GM18526 (cell line): ENCODE measurements around the gene OR5AC2.

Source experiments
- POLR2A ChIP-seq: IDR thresholded peaks from 3 replicates; pipeline ENCODE4 v1.6.1; 2011; ENCODE audit not compliant: insufficient read length; ENCODE audit errors: extremely low read depth

The OR5AC2 gene

GRCh38 chr3:98109807-98110549 lies 23.0 kb downstream of the OR5AC2 start:
- TF ChIP-seq POLR2A: no peak

DNA sequence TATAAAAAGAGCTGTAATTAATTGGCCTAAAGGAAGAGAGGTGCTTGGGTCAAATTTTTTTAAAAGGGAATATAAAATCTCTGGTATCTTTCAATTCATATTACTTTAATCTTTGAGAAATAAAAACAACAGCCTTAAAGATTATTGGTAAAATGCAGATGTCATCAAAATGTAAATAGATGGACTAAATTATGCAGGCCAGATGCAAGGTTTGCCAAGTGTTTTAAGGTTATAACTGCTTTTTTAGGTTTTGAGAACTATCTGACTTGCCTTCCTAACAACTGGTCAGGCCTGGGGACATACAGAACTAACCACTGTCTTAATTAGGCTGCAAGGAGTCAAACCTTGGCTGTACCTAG lies 23.6 kb downstream of the OR5AC2 start:
- TF ChIP-seq POLR2A: no peak

GRCh38 chr3:98114264-98114663 lies 27.3 kb downstream of the OR5AC2 start:
- TF ChIP-seq POLR2A: no peak

- TF ChIP-seq POLR2A: no peak
These were observed 28.7 kb downstream of the OR5AC2 start for GRCh38 chr3:98115717-98116116.

DNA sequence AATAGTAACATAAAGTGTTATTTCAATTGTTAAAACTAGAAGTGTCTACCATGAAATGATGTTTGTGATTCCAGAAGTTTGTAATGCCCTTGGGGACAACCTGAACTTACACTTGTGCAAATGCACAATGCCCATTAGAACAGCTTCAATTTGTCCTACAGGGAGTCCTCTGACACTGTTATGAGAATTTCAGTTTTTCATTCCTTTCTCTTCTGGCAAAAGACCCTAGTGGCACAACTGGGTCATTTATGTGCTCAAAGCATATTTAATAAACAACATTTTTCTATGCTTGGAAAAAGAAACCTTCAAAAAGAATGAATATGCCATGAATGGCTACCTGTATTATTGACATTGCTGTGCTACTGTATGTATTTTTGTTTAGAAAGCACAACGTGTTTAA lies 43.4 kb downstream of the OR5AC2 start, which contains the start of gene OR5H1:
Gene OR5H1, plus strand, starts transcription at position 301 of the 400 bp plus-strand sequence. CDS start 1,977 bp downstream, outside the sequence.
- TF ChIP-seq POLR2A: no peak

DNA sequence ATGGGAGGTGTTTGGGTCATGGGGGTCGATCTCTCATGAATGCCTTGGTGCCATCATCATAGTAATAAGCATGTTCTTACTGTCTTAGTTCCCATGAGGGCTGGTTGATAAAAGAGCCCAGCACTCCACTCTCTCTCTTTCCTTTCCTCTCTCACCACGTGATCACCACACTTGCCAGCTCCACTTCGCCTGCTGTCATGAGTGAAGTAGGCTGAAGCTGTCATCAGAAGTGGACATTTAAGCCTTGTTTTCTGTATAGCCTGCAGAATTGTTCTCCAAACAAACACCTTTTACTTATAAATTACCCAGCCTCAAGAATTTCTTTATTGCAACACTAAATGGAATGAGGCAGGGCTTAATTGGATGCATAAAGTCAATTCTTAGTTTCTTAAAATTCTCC lies 49.7 kb downstream of the OR5AC2 start:
- no peak for TF ChIP-seq POLR2A
